Right cardiac atrium (tissue), 5 donors: ENCODE results near the gene PRKCZ. TPM values are rescaled to one million over a fixed set of nuclear protein-coding genes. Genes with fewer than 3 reads are reported as not detected.

Source experiments
- ATAC-seq, 2 donors: fragments of 200-7000 bp; cut with Tn5 transposase; one replicate each; pipeline versions ENCODE4 v1.8.0 to v1.9.1; 2020; ENCODE audit warnings: moderate library complexity in 2 of 2, mild to moderate bottlenecking in 1 of 2
- DNase-seq, 3 donors: peaks; one replicate each; pipeline ENCODE4 v3.0.0-alpha.2; 2020
- H3K27ac ChIP-seq: one replicate; pipeline ENCODE4 v1.5.1; 2013; ENCODE audit warnings: mild to moderate bottlenecking, low read length, control low read depth, moderate library complexity
- H3K27me3 ChIP-seq: one replicate; pipeline ENCODE4 v1.6.1; 2013; ENCODE audit not compliant: control insufficient read depth, insufficient read depth
- H3K4me1 ChIP-seq: one replicate; pipeline ENCODE4 v1.6.1; 2013; ENCODE audit warnings: low read length; ENCODE audit not compliant: control insufficient read depth, insufficient read depth
- H3K4me3 ChIP-seq: one replicate; pipeline ENCODE4 v1.5.1; 2013; ENCODE audit warnings: low read length, control low read depth
- H3K9me3 ChIP-seq: one replicate; pipeline ENCODE4 v1.6.1; 2013; ENCODE audit warnings: low read length; ENCODE audit not compliant: control insufficient read depth
- WGBS: extraction: QIAGEN DNeasy Blood & Tissue Kit; methylation state at CpG from one replicate; pipeline ENCODE4 v1.1.7; 2013; 5-methylcytosine and 5-hydroxymethylcytosine counted together
- intact Hi-C, 4 donors: fragments of 100-400 bp; cut with DNase I; formaldehyde crosslinking; loops; one replicate each; pipeline versions ENCODE4 v1.11.0 to v1.14.0; 2022 to 2023
- polyA plus RNA-seq: library from polyadenylated mRNA; stranded (reverse); fragments of 200-250 nt; gene quantifications from one replicate; pipeline ENCODE4 v1.2.3, GENCODE V29; 2013
- total RNA-seq, 4 donors: library from RNA; stranded (reverse); fragmentation: NEBNext Ultra II Directional; extraction: Animal tissue kit (Norgen Biotek cat#: 25700); gene quantifications; one replicate each; pipeline ENCODE4 v1.2.1, GENCODE V29; 2021
- donor health status: healthy with polysubstance abuse.
- donor health status: DM: no; HTN: yes; CAD: no.
- donor health status: DM: no; HTN: no; CAD: no.
- donor health status: DM: no; HTN: yes; CAD: no; lungs with severe emphysema.
- donor health status: DM: yes; HTN: yes; CAD: no.

The PRKCZ gene
- total and polyA plus RNA-seq, 5 donors = 15.1 to 28.1 (median 21.6) TPM

- intact Hi-C loops = no loop called here
- no peaks in the 10 kb centered on the region for H3K9me3 ChIP-seq
- no peak overlapping the region for H3K4me3 ChIP-seq
- DNase-seq = peak in 1 of 3 donors; percentile 44
- ATAC-seq = no peak
- no peak overlapping the region for H3K27ac ChIP-seq
- H3K4me1 ChIP-seq = no peaks in the 10 kb centered on the region
- 88% methylated on average over 46 of the region's 46 CpGs for WGBS
- no peaks in the 10 kb centered on the region for H3K27me3 ChIP-seq
These were observed 22.1 kb upstream of the PRKCZ start for GRCh38 chr1:2027961-2028583.

DNA sequence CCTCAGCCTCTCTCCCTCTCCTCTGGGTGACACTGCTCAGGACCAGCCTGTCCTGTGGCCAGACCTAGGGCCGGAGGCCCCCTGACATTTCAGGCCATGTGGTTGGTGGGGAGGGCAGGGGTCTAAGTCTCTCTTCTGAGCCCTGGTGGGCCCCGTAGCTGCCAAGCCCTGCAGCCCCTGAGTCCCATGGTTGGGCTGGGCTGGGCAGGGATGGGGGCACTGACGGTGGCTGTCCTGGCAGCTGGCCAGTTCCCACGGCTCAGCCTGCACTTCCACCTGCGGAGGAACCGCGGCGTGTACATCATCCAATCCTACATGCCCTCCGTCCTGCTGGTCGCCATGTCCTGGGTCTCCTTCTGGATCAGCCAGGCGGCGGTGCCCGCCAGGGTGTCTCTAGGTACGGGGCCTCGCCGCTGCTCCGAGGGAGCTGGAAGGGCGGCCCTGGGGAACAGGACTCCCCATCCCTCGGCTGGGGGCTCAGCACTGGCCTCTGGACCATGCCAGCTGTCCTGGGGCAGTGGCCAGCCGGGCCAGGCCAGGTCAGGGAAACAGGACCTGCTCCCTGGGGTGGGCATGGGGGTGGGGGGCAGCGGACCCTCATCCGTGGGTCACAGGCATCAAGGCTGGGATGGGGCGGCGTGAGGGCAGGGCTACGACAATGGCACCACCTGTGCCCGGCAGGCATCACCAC lies 21.2 kb upstream of the PRKCZ start:
- Histone ChIP-seq H3K4me3 (no peak overlapping the region), H3K4me1 (no peaks in the 10 kb centered on the region), H3K27ac (no peak overlapping the region), H3K9me3 (no peaks in the 10 kb centered on the region), H3K27me3 (no peaks in the 10 kb centered on the region)
- DNase-seq = no peak
- no peak for ATAC-seq
- intact Hi-C loops = no loop called here
- WGBS = 86% methylated on average over 26 of the region's 26 CpGs

GRCh38 chr1:2029561-2029960 lies 20.6 kb upstream of the PRKCZ start:
- no peak overlapping the region for H3K4me3 ChIP-seq
- no peaks in the 10 kb centered on the region for H3K4me1 ChIP-seq
- 90% methylated on average over 15 of the region's 15 CpGs for WGBS
- no peak for ATAC-seq
- intact Hi-C loops = no loop called here
- no peak overlapping the region for H3K27ac ChIP-seq
- H3K9me3 ChIP-seq = no peaks in the 10 kb centered on the region
- no peak for DNase-seq
- H3K27me3 ChIP-seq = no peaks in the 10 kb centered on the region

GRCh38 chr1:2030076-2030871 lies 19.9 kb upstream of the PRKCZ start:
- H3K4me3 ChIP-seq = no peak overlapping the region
- H3K4me1 ChIP-seq = no peaks in the 10 kb centered on the region
- WGBS = 86% methylated on average over 42 of the region's 42 CpGs
- no peak for ATAC-seq
- no peak for DNase-seq
- no peaks in the 10 kb centered on the region for H3K9me3 ChIP-seq
- intact Hi-C loops = no loop called here
- H3K27me3 ChIP-seq = no peaks in the 10 kb centered on the region
- no peak overlapping the region for H3K27ac ChIP-seq

GRCh38 chr1:2031546-2032540 lies 18.4 kb upstream of the PRKCZ start:
- intact Hi-C loops = no loop called here
- peak; percentile 28 to 47 for ATAC-seq

GRCh38 chr1:2032737-2033136 lies 17.5 kb upstream of the PRKCZ start:
- Histone ChIP-seq H3K4me3 (no peak overlapping the region), H3K4me1 (no peaks in the 10 kb centered on the region), H3K27ac (no peak overlapping the region), H3K27me3 (no peaks in the 10 kb centered on the region), H3K9me3 (no peaks in the 10 kb centered on the region)
- intact Hi-C loops = no loop called here
- no peak for DNase-seq
- WGBS = 68% methylated on average over 14 of the region's 14 CpGs
- no peak for ATAC-seq

More at GRCh38 chr1:2031546-2032540, 18.4 kb upstream of the PRKCZ start:
- DNase-seq = no peak
- H3K4me1 ChIP-seq = no peaks in the 10 kb centered on the region
- H3K9me3 ChIP-seq = no peaks in the 10 kb centered on the region
- H3K27me3 ChIP-seq = no peaks in the 10 kb centered on the region
- no peak overlapping the region for H3K27ac ChIP-seq
- 79% methylated on average over 33 of the region's 33 CpGs for WGBS
- no peak overlapping the region for H3K4me3 ChIP-seq

- Histone ChIP-seq H3K9me3 (no peaks in the 10 kb centered on the region), H3K4me1 (no peaks in the 10 kb centered on the region), H3K4me3 (no peak overlapping the region), H3K27ac (no peak overlapping the region), H3K27me3 (no peaks in the 10 kb centered on the region)
- 78% methylated on average over 13 of the region's 13 CpGs for WGBS
- ATAC-seq (no peak), DNase-seq (no peak)
- intact Hi-C loops = no loop called here
These were observed 17.0 kb upstream of the PRKCZ start for GRCh38 chr1:2033165-2033564.

- Histone ChIP-seq H3K27ac (no peak overlapping the region), H3K4me3 (no peak overlapping the region), H3K4me1 (no peaks in the 10 kb centered on the region), H3K9me3 (no peaks in the 10 kb centered on the region), H3K27me3 (no peaks in the 10 kb centered on the region)
- intact Hi-C loops = loop anchor here in 1 of 4 donors (5.0 kb wide), 1 partner anchor 84 kb away; no protein-coding TSS in a partner anchor
- ATAC-seq = no peak
- 87% methylated on average over 15 of the region's 15 CpGs for WGBS
- DNase-seq = no peak
These were observed 13.9 kb upstream of the PRKCZ start for GRCh38 chr1:2036287-2036686.

DNA sequence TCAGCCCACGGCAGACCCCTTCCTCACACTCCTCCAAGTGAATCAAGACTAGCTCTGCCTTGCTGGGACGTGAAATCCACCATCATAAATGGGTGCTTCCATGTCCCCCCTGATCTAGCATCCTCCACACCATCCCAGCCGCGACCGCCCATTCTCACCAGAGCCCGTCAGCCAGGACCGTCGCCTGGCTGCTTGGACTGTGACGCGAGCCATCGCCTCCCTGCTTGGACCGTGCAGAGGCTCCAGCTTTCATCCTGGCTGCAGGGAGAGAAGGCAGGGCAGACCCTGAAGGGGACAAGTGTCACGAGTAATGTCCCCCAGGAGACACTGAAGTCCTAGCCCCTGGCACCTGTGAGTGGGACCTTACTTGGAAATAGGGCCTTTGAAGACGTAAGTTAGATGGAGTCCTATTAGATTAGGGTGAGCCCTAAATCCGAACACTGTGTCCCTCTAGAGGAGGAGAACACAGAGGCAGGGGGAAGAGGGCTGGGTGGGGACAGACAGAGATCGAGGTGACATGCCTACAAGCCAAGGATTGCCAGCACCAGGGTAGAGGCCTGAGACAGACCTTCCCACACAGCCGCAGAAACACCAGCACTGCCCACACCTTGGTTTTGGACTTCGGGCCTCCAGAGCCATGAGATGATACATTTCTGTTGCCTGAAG lies 12.8 kb upstream of the PRKCZ start:
- Histone ChIP-seq H3K27ac (no peak overlapping the region), H3K4me1 (no peaks in the 10 kb centered on the region), H3K27me3 (no peaks in the 10 kb centered on the region), H3K4me3 (no peak overlapping the region), H3K9me3 (no peaks in the 10 kb centered on the region)
- intact Hi-C loops = loop anchor here in 1 of 4 donors (5.0 kb wide), 1 partner anchor 85 kb away; no protein-coding TSS in a partner anchor
- no peak for ATAC-seq
- no peak for DNase-seq
- 81% methylated on average over 18 of the region's 18 CpGs for WGBS

GRCh38 chr1:2038229-2038628 lies 12.0 kb upstream of the PRKCZ start:
- DNase-seq = no peak
- Histone ChIP-seq H3K4me1 (no peaks in the 10 kb centered on the region), H3K27ac (no peak overlapping the region), H3K4me3 (no peak overlapping the region), H3K27me3 (no peaks in the 10 kb centered on the region), H3K9me3 (no peaks in the 10 kb centered on the region)
- no peak for ATAC-seq
- 90% methylated on average over 8 of the region's 8 CpGs for WGBS
- intact Hi-C loops = loop anchor here in 1 of 4 donors (5.0 kb wide), 1 partner anchor 86 kb away; no protein-coding TSS in a partner anchor
